HepG2 (cell line): Measurements from ENCODE around the gene SPP1. TPM values are rescaled to one million over a fixed set of nuclear protein-coding genes. Genes with fewer than 3 reads are reported as not detected.

ENCODE experiments used
- ATAC-seq: fragments of 200-7000 bp; cut with Tn5 transposase; 3 replicates; pipeline ENCODE4 v1.9.1; 2020; ENCODE audit warnings: mild to moderate bottlenecking, moderate library complexity
- BruUV-seq: library from RNA; stranded (reverse); fragments of 400-500 nt; replicated peaks from 2 replicates; lab custom pipeline; 2021; lab: Mats Ljungman, UMichigan
- CTCF ChIA-PET: fragments of 300-600 bp; formaldehyde crosslinking; extraction: SDS; loops from one replicate; lab custom pipeline; 2021; ENCODE audit warnings: low total read pairs, inconsistent platforms, low intra/inter-chr PET ratio; lab: Yijun Ruan, JAX
- POLR2A ChIA-PET: fragments of 350-600 bp; sonication (Branson Sonifier 250); formaldehyde crosslinking; loops from one replicate; lab custom pipeline; 2020; ENCODE audit warnings: antibody characterized with exemption, inconsistent platforms; lab: Yijun Ruan, JAX
- DNase-seq: peaks from one replicate; pipeline ENCODE4 v3.0.0-alpha.2; 2015; ENCODE audit warnings: low spot score
- FAIRE-seq: peaks from 3 replicates; lab custom pipeline; 2011; peaks lifted over from hg19 to GRCh38; lab: Jason Lieb, UNC
- H2AFZ ChIP-seq: one replicate; pipeline ENCODE4 v1.6.1; 2011; ENCODE audit warnings: low read length, inconsistent platforms
- H3K27ac ChIP-seq: fragments of 300-600 bp; 3 replicates; pipeline ENCODE4 v1.8.0; 2011; ENCODE audit warnings: mixed run types, mild to moderate bottlenecking, mixed read lengths, low read length, inconsistent platforms; ENCODE audit not compliant: insufficient read depth; ENCODE audit errors: extremely low read length
- H3K27me3 ChIP-seq, 2 experiments: fragments of 200-600 bp in 1 of 2; 2 replicates in 1 of 2; 3 replicates in 1 of 2; pipeline versions ENCODE4 v1.6.0 to v1.8.0; 2011; ENCODE audit warnings: low read length in 2 of 2, mild to moderate bottlenecking in 2 of 2, moderate library complexity in 2 of 2, inconsistent platforms in 1 of 2; ENCODE audit not compliant: insufficient read depth in 2 of 2, control insufficient read depth in 1 of 2
- H3K36me3 ChIP-seq, 2 experiments: fragments of 200-600 bp in 1 of 2; replicated peaks in 1 of 2; 2 replicates in 1 of 2; 3 replicates in 1 of 2; pipeline versions ENCODE4 v1.5.1 to v1.8.0; 2011; ENCODE audit warnings: low read length in 2 of 2, inconsistent platforms in 1 of 2; ENCODE audit not compliant: insufficient read depth in 2 of 2, control insufficient read depth in 1 of 2
- H3K4me1 ChIP-seq: 2 replicates; pipeline ENCODE4 v1.5.1; 2012; ENCODE audit warnings: low read length, inconsistent platforms; ENCODE audit not compliant: insufficient read depth
- H3K4me2 ChIP-seq: 2 replicates; pipeline ENCODE4 v1.6.0; 2011; ENCODE audit warnings: low read depth, low read length, inconsistent platforms
- H3K4me3 ChIP-seq, 3 experiments: fragments of 200-600 bp in 1 of 3; sonication (generic), shearing (Covaris generic) in 1 of 3; replicated peaks in 1 of 3; 2 replicates each; pipeline ENCODE4 v1.5.1; 2011 to 2016; ENCODE audit warnings: low read length in 3 of 3, inconsistent platforms in 2 of 3, low read depth in 2 of 3, mild to moderate bottlenecking in 2 of 3, control low read depth in 1 of 3, mixed read lengths in 1 of 3; ENCODE audit not compliant: insufficient read depth in 1 of 3
- H3K79me2 ChIP-seq: one replicate; pipeline ENCODE4 v1.6.1; 2011; ENCODE audit warnings: low read length, inconsistent platforms; ENCODE audit not compliant: insufficient read depth
- H3K9ac ChIP-seq: 2 replicates; pipeline ENCODE4 v1.6.0; 2011; ENCODE audit warnings: mild to moderate bottlenecking, low read depth, low read length, inconsistent platforms; ENCODE audit not compliant: insufficient read depth
- H3K9me3 ChIP-seq: 2 replicates; pipeline ENCODE4 v1.5.1; 2012; ENCODE audit warnings: mild to moderate bottlenecking, low read length
- H4K20me1 ChIP-seq: 2 replicates; pipeline ENCODE4 v1.6.0; 2011; ENCODE audit warnings: inconsistent platforms, mild to moderate bottlenecking, low read length, moderate library complexity; ENCODE audit not compliant: insufficient read depth
- MIXL1 ChIP-seq: IDR thresholded peaks from 2 replicates; pipeline ENCODE4 v1.6.1; 2016
- PHF21A ChIP-seq: sonication (generic); formaldehyde crosslinking; IDR thresholded peaks from 2 replicates; pipeline ENCODE4 v1.5.0; 2020; ENCODE audit warnings: mild to moderate bottlenecking, missing genetic modification reagents
- SIN3A ChIP-seq: IDR thresholded peaks from 2 replicates; pipeline ENCODE4 v1.6.1; 2011; ENCODE audit warnings: low read depth, mild to moderate bottlenecking, control low read depth, low read length, borderline replicate concordance
- SRY ChIP-seq: sonication (generic); formaldehyde crosslinking; IDR thresholded peaks from 2 replicates; pipeline ENCODE4 v1.8.0; 2022; ENCODE audit warnings: mild to moderate bottlenecking, missing genetic modification reagents
- ZFP82 ChIP-seq: sonication (generic); formaldehyde crosslinking; IDR thresholded peaks from 2 replicates; pipeline ENCODE4 v1.5.1; 2020; ENCODE audit warnings: mild to moderate bottlenecking, missing genetic modification reagents, borderline replicate concordance
- ZNF564 ChIP-seq: sonication (generic); formaldehyde crosslinking; IDR thresholded peaks from 2 replicates; pipeline ENCODE4 v1.8.1; 2023; ENCODE audit warnings: mild to moderate bottlenecking, missing genetic modification reagents
- ZNF652 ChIP-seq: IDR thresholded peaks from 2 replicates; pipeline ENCODE4 v1.6.1; 2016; ENCODE audit warnings: low read depth, borderline replicate concordance
- WGBS: methylation state at CpG from one replicate; pipeline ENCODE4 v1.1.6; 2017; ENCODE audit warnings: low lambda C conversion rate; 5-methylcytosine and 5-hydroxymethylcytosine counted together
- in situ Hi-C: cut with HindIII; loops from 2 replicates; pipeline ENCODE4 v1.10.0; 2017; ENCODE audit warnings: low pct_unique_long_range_greater_than_20kb; ENCODE audit not compliant: extremely low pct_ligation_motif_present
- intact Hi-C: fragments of 100-400 bp; cut with micrococcal nuclease; formaldehyde crosslinking; loops from one replicate; pipeline ENCODE4 v1.10.0; 2022; ENCODE audit not compliant: unreplicated experiment
- polyA plus RNA-seq, 8 experiments: library from polyadenylated mRNA; depleted of rRNA in 3 of 8; stranded (reverse) in 7 of 8; unstranded in 1 of 8; fragments of >200 nt; fragmentation: Illumina TruSeq in 4 of 8; extraction: Trizol in 4 of 8; gene quantifications; 2 replicates each; pipeline versions ENCODE4 v1.2.1 to v1.2.3, GENCODE V29; 2011 to 2016; ENCODE audit warnings: low read depth in 4 of 8, missing spikeins in 1 of 8, mixed read lengths in 1 of 8; ENCODE audit not compliant: insufficient read depth in 1 of 8
- total RNA-seq, 5 experiments: library from RNA; depleted of rRNA; stranded (reverse); fragments of >200 nt; fragmentation: Illumina TruSeq; extraction: Trizol; gene quantifications; 2 replicates each; pipeline ENCODE4 v1.2.3, GENCODE V29; 2016; ENCODE audit warnings: low read depth in 1 of 5
- TF ChIP-seq, protein P1 (sequence below): sonication (generic); formaldehyde crosslinking; IDR thresholded peaks from 2 replicates; pipeline ENCODE4 v1.9.0; 2021; ENCODE audit warnings: missing genetic modification reagents, borderline replicate concordance
- TF ChIP-seq, protein P2 (sequence below): sonication (generic); formaldehyde crosslinking; conservative IDR thresholded peaks from 2 replicates; pipeline ENCODE4 v1.4.0; 2020; ENCODE audit warnings: missing genetic modification reagents
- TF ChIP-seq, protein P3 (sequence below): sonication (generic); formaldehyde crosslinking; IDR thresholded peaks from 2 replicates; pipeline ENCODE4 v1.4.0; 2020; ENCODE audit warnings: mild to moderate bottlenecking, missing genetic modification reagents, borderline replicate concordance
- TF ChIP-seq, protein P4 (sequence below): sonication (generic); formaldehyde crosslinking; IDR thresholded peaks from 2 replicates; pipeline ENCODE4 v1.5.0; 2020; ENCODE audit warnings: missing genetic modification reagents
- TF ChIP-seq, protein P5 (sequence below): sonication (generic); formaldehyde crosslinking; IDR thresholded peaks from 2 replicates; pipeline ENCODE4 v1.8.1; 2023; ENCODE audit warnings: mild to moderate bottlenecking, inconsistent platforms, moderate library complexity, missing genetic modification reagents, borderline replicate concordance

The SPP1 gene
- total and polyA plus RNA-seq, 2 of the 13 experiments (the other 11 are each of a cell fraction or from before 2014, with no cell fraction given): 682 to 788 TPM

DNA sequence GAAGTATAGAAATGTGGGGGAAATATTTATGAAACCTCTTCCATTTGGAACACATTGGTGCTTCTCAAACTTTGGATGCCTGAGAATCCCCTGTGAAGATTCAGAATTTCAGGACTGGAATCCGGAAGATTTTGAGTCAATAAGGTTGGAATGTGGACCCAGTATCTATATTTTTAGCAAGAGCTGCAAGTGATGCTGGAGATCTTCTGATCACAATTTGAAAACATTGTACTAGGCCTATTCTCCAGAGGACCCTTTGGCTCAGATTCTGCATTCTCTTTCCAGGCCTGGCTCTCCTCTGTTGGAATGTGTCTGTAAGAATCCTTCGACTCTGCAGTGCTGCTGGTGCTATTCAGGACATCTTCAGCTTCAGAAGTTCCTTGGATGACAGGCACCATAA lies 29.6 kb downstream of the SPP1 start (continued):
- TF ChIP-seq, protein P1, sequence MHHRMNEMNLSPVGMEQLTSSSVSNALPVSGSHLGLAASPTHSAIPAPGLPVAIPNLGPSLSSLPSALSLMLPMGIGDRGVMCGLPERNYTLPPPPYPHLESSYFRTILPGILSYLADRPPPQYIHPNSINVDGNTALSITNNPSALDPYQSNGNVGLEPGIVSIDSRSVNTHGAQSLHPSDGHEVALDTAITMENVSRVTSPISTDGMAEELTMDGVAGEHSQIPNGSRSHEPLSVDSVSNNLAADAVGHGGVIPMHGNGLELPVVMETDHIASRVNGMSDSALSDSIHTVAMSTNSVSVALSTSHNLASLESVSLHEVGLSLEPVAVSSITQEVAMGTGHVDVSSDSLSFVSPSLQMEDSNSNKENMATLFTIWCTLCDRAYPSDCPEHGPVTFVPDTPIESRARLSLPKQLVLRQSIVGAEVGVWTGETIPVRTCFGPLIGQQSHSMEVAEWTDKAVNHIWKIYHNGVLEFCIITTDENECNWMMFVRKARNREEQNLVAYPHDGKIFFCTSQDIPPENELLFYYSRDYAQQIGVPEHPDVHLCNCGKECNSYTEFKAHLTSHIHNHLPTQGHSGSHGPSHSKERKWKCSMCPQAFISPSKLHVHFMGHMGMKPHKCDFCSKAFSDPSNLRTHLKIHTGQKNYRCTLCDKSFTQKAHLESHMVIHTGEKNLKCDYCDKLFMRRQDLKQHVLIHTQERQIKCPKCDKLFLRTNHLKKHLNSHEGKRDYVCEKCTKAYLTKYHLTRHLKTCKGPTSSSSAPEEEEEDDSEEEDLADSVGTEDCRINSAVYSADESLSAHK (CRISPR knock-in tag): no peak
- TF ChIP-seq, protein P2, sequence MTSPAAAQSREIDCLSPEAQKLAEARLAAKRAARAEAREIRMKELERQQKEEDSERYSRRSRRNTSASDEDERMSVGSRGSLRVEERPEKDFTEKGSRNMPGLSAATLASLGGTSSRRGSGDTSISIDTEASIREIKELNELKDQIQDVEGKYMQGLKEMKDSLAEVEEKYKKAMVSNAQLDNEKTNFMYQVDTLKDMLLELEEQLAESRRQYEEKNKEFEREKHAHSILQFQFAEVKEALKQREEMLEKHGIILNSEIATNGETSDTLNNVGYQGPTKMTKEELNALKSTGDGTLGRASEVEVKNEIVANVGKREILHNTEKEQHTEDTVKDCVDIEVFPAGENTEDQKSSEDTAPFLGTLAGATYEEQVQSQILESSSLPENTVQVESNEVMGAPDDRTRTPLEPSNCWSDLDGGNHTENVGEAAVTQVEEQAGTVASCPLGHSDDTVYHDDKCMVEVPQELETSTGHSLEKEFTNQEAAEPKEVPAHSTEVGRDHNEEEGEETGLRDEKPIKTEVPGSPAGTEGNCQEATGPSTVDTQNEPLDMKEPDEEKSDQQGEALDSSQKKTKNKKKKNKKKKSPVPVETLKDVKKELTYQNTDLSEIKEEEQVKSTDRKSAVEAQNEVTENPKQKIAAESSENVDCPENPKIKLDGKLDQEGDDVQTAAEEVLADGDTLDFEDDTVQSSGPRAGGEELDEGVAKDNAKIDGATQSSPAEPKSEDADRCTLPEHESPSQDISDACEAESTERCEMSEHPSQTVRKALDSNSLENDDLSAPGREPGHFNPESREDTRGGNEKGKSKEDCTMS: no peak
- no peak for TF ChIP-seq SIN3A
- TF ChIP-seq ZNF564 (CRISPR knock-in tag): no peak

DNA sequence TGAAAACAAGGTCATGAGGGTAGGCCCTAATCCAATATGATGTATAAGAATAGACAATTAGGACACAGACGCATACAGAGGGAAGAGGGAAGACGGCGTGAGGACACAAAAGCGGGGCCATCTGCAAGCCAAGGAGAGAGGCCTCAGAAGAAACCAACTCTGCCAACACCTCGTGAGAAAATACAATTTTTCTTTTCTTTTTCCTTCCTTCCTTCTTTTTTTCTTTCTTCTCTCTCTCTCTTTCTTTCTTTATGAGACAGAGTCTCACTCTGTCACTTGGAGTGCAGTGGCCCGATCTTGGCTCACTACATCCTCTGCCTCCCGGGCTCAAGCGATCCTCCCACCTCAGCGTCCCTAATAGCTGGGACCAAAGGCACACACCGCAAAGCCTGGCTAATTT lies 30.4 kb downstream of the SPP1 start:
- H3K27me3 ChIP-seq: peaks cover 4 to 32% of the 10 kb centered on the region in 2 experiments
- POLR2A ChIA-PET: no interaction called here
- H3K79me2 ChIP-seq: peaks cover 12% of the 10 kb centered on the region
- H3K4me3 ChIP-seq: no peak overlapping the region
- CTCF ChIA-PET: no interaction called here
- peaks cover 32% of the 10 kb centered on the region for H3K4me1 ChIP-seq
- FAIRE-seq: no peak
- WGBS: 79% methylated on average over 10 of the region's 10 CpGs
- H2AFZ ChIP-seq: no peak overlapping the region
- no peak overlapping the region for H3K9ac ChIP-seq
- intact Hi-C loops (no loop called here), in situ Hi-C loops (no loop called here)
- no peaks in the 10 kb centered on the region for H4K20me1 ChIP-seq
- H3K27ac ChIP-seq: no peak overlapping the region
- ATAC-seq: no peak
- no TSS peak for BruUV-seq
- DNase-seq: no peak
- no peak overlapping the region for H3K4me2 ChIP-seq
- no peaks in the 10 kb centered on the region for H3K9me3 ChIP-seq
- H3K36me3 ChIP-seq: no peaks in the 10 kb centered on the region
- TF ChIP-seq ZNF652 (no peak), ZFP82 (CRISPR knock-in tag) (no peak), SRY (CRISPR knock-in tag) (no peak), PHF21A (no peak), MIXL1 (CRISPR knock-in tag) (no peak)
- TF ChIP-seq, protein P3, sequence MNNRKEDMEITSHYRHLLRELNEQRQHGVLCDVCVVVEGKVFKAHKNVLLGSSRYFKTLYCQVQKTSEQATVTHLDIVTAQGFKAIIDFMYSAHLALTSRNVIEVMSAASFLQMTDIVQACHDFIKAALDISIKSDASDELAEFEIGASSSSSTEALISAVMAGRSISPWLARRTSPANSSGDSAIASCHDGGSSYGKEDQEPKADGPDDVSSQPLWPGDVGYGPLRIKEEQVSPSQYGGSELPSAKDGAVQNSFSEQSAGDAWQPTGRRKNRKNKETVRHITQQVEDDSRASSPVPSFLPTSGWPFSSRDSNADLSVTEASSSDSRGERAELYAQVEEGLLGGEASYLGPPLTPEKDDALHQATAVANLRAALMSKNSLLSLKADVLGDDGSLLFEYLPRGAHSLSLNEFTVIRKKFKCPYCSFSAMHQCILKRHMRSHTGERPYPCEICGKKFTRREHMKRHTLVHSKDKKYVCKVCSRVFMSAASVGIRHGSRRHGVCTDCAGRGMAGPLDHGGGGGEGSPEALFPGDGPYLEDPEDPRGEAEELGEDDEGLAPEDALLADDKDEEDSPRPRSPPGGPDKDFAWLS: no peak
- TF ChIP-seq, protein P4, sequence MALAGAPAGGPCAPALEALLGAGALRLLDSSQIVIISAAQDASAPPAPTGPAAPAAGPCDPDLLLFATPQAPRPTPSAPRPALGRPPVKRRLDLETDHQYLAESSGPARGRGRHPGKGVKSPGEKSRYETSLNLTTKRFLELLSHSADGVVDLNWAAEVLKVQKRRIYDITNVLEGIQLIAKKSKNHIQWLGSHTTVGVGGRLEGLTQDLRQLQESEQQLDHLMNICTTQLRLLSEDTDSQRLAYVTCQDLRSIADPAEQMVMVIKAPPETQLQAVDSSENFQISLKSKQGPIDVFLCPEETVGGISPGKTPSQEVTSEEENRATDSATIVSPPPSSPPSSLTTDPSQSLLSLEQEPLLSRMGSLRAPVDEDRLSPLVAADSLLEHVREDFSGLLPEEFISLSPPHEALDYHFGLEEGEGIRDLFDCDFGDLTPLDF (CRISPR knock-in tag): no peak
- TF ChIP-seq, protein P5, sequence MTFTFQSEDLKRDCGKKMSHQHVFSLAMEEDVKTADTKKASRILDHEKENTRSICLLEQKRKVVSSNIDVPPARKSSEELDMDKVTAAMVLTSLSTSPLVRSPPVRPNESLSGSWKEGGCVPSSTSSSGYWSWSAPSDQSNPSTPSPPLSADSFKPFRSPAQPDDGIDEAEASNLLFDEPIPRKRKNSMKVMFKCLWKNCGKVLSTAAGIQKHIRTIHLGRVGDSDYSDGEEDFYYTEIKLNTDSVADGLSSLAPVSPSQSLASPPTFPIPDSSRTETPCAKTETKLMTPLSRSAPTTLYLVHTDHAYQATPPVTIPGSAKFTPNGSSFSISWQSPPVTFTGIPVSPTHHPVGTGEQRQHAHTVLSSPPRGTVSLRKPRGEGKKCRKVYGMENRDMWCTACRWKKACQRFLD (CRISPR knock-in tag): no peak
